ENCODE data around the gene SLC8A1. TPM values are rescaled to one million over a fixed set of nuclear protein-coding genes. Genes with fewer than 3 reads are reported as not detected.

The SLC8A1 gene
- total RNA-seq, 1 donor from 2014 or later: 34.8 TPM

- Histone ChIP-seq H3K79me2 (ENCODE audit: insufficient read depth, low read length) (no peaks in the 10 kb centered on the region), H3K4me3 (ENCODE audit: insufficient read depth, low read depth, low read length) (no peak overlapping the region), H3K9ac (ENCODE audit: low read length) (no peak overlapping the region), H3K4me1 (ENCODE audit: insufficient read depth, low read length) (no peaks in the 10 kb centered on the region), H3K27ac (ENCODE audit: low read depth, low read length) (no peak overlapping the region), H3K9me3 (ENCODE audit: insufficient read depth, low read depth, low read length) (no peaks in the 10 kb centered on the region), H2AFZ (ENCODE audit: low read depth, low read length) (no peak overlapping the region), H3K4me2 (ENCODE audit: low read length) (no peak overlapping the region), H3K27me3 (ENCODE audit: insufficient read depth, low read length) (no peaks in the 10 kb centered on the region), H3K36me3 (ENCODE audit: insufficient read depth, low read length) (no peaks in the 10 kb centered on the region), H4K20me1 (ENCODE audit: insufficient read depth, low read length) (no peaks in the 10 kb centered on the region)
- H3K36me3 Mint-ChIP-seq (ENCODE audit: low read depth, unreplicated experiment): peaks cover 3% of the 10 kb centered on the region
- no peak overlapping the region for H3K27ac Mint-ChIP-seq (ENCODE audit: unreplicated experiment)
- peaks cover 2% of the 10 kb centered on the region for H3K9me3 Mint-ChIP-seq (ENCODE audit: unreplicated experiment)
- DNase-seq (ENCODE audit: low read depth): no peak
- TF ChIP-seq EZH2 (IDR thresholded peaks at IDR 0.05; ENCODE audit: insufficient read depth, low read length): no peak
- no peak for TF ChIP-seq CTCF (IDR thresholded peaks at IDR 0.05; ENCODE audit: insufficient read depth, low read depth, low read length)
- no peak for FAIRE-seq
- H3K4me3 Mint-ChIP-seq (ENCODE audit: unreplicated experiment): no peak overlapping the region
- no peaks in the 10 kb centered on the region for H3K27me3 Mint-ChIP-seq (ENCODE audit: low read depth, unreplicated experiment)
- peaks cover 5% of the 10 kb centered on the region for H3K4me1 Mint-ChIP-seq (ENCODE audit: low read depth, unreplicated experiment)
These were observed 135.3 kb downstream of the SLC8A1 start for GRCh38 chr2:40316620-40317019.

GRCh38 chr2:40315683-40316082 is 136.2 kb downstream of the SLC8A1 start:
- peaks cover 4% of the 10 kb centered on the region for H3K4me1 Mint-ChIP-seq (ENCODE audit: low read depth, unreplicated experiment)
- Histone ChIP-seq H3K9me3 (ENCODE audit: insufficient read depth, low read depth, low read length) (no peaks in the 10 kb centered on the region), H3K27me3 (ENCODE audit: insufficient read depth, low read length) (no peaks in the 10 kb centered on the region), H3K79me2 (ENCODE audit: insufficient read depth, low read length) (no peaks in the 10 kb centered on the region), H3K36me3 (ENCODE audit: insufficient read depth, low read length) (no peaks in the 10 kb centered on the region), H3K27ac (ENCODE audit: low read depth, low read length) (no peak overlapping the region), H3K9ac (ENCODE audit: low read length) (no peak overlapping the region), H4K20me1 (ENCODE audit: insufficient read depth, low read length) (no peaks in the 10 kb centered on the region), H3K4me1 (ENCODE audit: insufficient read depth, low read length) (no peaks in the 10 kb centered on the region), H2AFZ (ENCODE audit: low read depth, low read length) (no peak overlapping the region), H3K4me2 (ENCODE audit: low read length) (no peak overlapping the region), H3K4me3 (ENCODE audit: insufficient read depth, low read depth, low read length) (no peak overlapping the region)
- peaks cover 3% of the 10 kb centered on the region for H3K36me3 Mint-ChIP-seq (ENCODE audit: low read depth, unreplicated experiment)
- H3K4me3 Mint-ChIP-seq (ENCODE audit: unreplicated experiment): no peak overlapping the region
- peaks cover 2% of the 10 kb centered on the region for H3K9me3 Mint-ChIP-seq (ENCODE audit: unreplicated experiment)
- no peak overlapping the region for H3K27ac Mint-ChIP-seq (ENCODE audit: unreplicated experiment)
- TF ChIP-seq EZH2 (IDR thresholded peaks at IDR 0.05; ENCODE audit: insufficient read depth, low read length) (no peak), CTCF (IDR thresholded peaks at IDR 0.05; ENCODE audit: insufficient read depth, low read depth, low read length) (no peak)
- no peaks in the 10 kb centered on the region for H3K27me3 Mint-ChIP-seq (ENCODE audit: low read depth, unreplicated experiment)
- DNase-seq (ENCODE audit: low read depth) (peak; percentile 68), FAIRE-seq (no peak)

- Histone ChIP-seq H3K27ac (ENCODE audit: low read depth, low read length) (no peak overlapping the region), H3K79me2 (ENCODE audit: insufficient read depth, low read length) (no peaks in the 10 kb centered on the region), H2AFZ (ENCODE audit: low read depth, low read length) (no peak overlapping the region), H4K20me1 (ENCODE audit: insufficient read depth, low read length) (no peaks in the 10 kb centered on the region), H3K9me3 (ENCODE audit: insufficient read depth, low read depth, low read length) (no peaks in the 10 kb centered on the region), H3K9ac (ENCODE audit: low read length) (no peak overlapping the region), H3K36me3 (ENCODE audit: insufficient read depth, low read length) (no peaks in the 10 kb centered on the region), H3K4me2 (ENCODE audit: low read length) (no peak overlapping the region), H3K4me3 (ENCODE audit: insufficient read depth, low read depth, low read length) (no peak overlapping the region), H3K4me1 (ENCODE audit: insufficient read depth, low read length) (no peaks in the 10 kb centered on the region), H3K27me3 (ENCODE audit: insufficient read depth, low read length) (no peaks in the 10 kb centered on the region)
- H3K9me3 Mint-ChIP-seq (ENCODE audit: unreplicated experiment): peaks cover 2% of the 10 kb centered on the region
- H3K4me1 Mint-ChIP-seq (ENCODE audit: low read depth, unreplicated experiment): peaks cover 2% of the 10 kb centered on the region
- FAIRE-seq (no peak), DNase-seq (ENCODE audit: low read depth) (no peak)
- H3K27me3 Mint-ChIP-seq (ENCODE audit: low read depth, unreplicated experiment): no peaks in the 10 kb centered on the region
- no peak overlapping the region for H3K27ac Mint-ChIP-seq (ENCODE audit: unreplicated experiment)
- no peak for TF ChIP-seq CTCF (IDR thresholded peaks at IDR 0.05; ENCODE audit: insufficient read depth, low read depth, low read length)
- no peak overlapping the region for H3K4me3 Mint-ChIP-seq (ENCODE audit: unreplicated experiment)
- peaks cover 6% of the 10 kb centered on the region for H3K36me3 Mint-ChIP-seq (ENCODE audit: low read depth, unreplicated experiment)
These were observed 140.9 kb downstream of the SLC8A1 start for GRCh38 chr2:40311026-40311425.

All from astrocyte (in vitro differentiated cells and primary cell).